ENCODE results near the gene XIRP1. TPM values are rescaled to one million over a fixed set of nuclear protein-coding genes. Genes with fewer than 3 reads are reported as not detected.

Gene XIRP1
- total and polyA plus RNA-seq, 7 donors = 0.25 to 1.2 (median 0.62) TPM; not detected in 3

DNA sequence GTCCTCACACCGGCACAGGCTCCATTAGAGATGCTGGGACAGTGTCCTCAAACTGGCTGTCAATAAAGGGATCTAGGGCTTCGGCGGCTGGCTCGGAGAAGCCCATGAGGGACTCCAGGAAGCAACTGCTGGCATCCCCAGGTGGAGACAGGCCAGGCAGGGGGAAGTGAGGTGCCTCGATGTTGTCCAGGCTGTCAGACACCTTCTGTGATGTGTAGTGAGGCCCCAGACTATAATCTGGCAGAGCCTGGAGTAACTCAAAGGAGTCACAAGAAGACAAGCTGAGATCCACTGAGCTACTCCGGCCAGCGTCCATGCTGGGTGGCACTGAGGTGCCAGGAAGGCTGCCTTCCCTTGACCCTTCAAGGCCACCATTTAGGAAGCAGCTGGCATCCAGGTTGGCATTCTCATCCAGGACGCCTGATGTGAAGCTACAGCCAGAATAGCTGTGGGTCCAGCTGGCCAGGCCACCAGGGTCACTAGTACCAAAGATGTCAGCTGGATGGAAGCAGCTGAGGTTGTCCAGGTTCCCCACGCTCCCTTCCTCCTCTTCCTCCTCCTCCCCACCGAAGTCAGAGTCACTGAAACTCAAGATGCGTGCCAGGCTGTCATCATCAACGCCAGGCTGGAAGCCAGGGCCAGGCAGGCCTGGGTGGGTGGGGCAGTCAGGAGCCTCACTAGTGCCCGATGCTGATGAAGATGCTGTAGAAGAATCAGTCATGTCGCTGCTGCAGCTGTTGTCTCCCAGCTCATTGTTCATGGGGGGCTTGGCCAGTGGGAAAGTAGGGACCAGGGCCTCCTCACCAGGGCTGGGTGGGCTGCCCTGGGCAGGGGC is 49.1 kb downstream of the XIRP1 start:
- Histone ChIP-seq H3K4me3 (no peak overlapping the region), H3K4me1 (peaks cover 0 to 72% (median 63%) of the 10 kb centered on the region in 4 donors), H3K27ac (peak overlapping the region in 1 of 4 donors; percentile 15), H3K27me3 (no peaks in the 10 kb centered on the region), H3K36me3 (peaks cover 27 to 66% (median 32%) of the 10 kb centered on the region in 4 donors), H3K9me3 (no peaks in the 10 kb centered on the region)
- TF ChIP-seq POLR2A (IDR thresholded peaks at IDR 0.05) (no peak), EP300 (IDR thresholded peaks at IDR 0.05) (no peak), POLR2AphosphoS5 (IDR thresholded peaks at IDR 0.05) (peak in 1 of 4 donors; percentile 4)
- TF ChIP-seq, protein P1, sequence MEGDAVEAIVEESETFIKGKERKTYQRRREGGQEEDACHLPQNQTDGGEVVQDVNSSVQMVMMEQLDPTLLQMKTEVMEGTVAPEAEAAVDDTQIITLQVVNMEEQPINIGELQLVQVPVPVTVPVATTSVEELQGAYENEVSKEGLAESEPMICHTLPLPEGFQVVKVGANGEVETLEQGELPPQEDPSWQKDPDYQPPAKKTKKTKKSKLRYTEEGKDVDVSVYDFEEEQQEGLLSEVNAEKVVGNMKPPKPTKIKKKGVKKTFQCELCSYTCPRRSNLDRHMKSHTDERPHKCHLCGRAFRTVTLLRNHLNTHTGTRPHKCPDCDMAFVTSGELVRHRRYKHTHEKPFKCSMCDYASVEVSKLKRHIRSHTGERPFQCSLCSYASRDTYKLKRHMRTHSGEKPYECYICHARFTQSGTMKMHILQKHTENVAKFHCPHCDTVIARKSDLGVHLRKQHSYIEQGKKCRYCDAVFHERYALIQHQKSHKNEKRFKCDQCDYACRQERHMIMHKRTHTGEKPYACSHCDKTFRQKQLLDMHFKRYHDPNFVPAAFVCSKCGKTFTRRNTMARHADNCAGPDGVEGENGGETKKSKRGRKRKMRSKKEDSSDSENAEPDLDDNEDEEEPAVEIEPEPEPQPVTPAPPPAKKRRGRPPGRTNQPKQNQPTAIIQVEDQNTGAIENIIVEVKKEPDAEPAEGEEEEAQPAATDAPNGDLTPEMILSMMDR (IDR thresholded peaks at IDR 0.05) = no peak
- 63 to 78% methylated on average over 14 of the region's 14 CpGs for WGBS, 2 donors
- intact Hi-C loops (cut with DNase I) = no loop called here
- DNase-seq = peak; percentile 62

DNA sequence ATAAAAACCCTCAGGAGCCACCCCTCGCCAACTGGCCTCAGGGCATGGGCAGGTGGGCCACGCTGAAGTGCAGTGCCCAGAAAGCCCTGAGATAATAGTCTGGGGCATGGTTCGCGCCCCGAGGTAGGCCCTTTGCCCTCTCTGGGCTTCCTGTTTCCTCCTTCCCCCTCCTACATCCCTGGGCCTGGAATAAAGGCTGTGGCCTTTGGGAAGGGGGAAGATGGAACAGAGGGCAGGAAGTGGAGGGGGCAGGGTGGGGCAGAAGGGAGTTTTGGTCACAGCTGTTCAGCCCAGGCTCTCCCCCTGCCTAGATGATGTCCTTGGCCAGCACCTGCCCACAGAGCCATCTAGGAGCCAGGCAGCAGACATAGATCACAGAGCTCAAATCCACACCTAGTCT is 50.3 kb downstream of the XIRP1 start:
- Histone ChIP-seq H3K4me3 (no peak overlapping the region), H3K9me3 (no peaks in the 10 kb centered on the region), H3K36me3 (peaks cover 27 to 69% (median 32%) of the 10 kb centered on the region in 4 donors), H3K4me1 (peaks cover 0 to 60% (median 51%) of the 10 kb centered on the region in 4 donors), H3K27ac (peak overlapping the region; percentile 40 to 68 (median 52)), H3K27me3 (no peaks in the 10 kb centered on the region)
- DNase-seq = peak; percentile 64
- WGBS, 2 donors = 12 to 60% methylated on average over 5 of the region's 5 CpGs
- TF ChIP-seq, protein P1 (IDR thresholded peaks at IDR 0.05) = no peak
- TF ChIP-seq POLR2A (IDR thresholded peaks at IDR 0.05) (peak in 1 of 2 donors; percentile 8), POLR2AphosphoS5 (IDR thresholded peaks at IDR 0.05) (peak in 2 of 4 donors; percentile 10 to 30)
- intact Hi-C loops (cut with DNase I) = no loop called here

DNA sequence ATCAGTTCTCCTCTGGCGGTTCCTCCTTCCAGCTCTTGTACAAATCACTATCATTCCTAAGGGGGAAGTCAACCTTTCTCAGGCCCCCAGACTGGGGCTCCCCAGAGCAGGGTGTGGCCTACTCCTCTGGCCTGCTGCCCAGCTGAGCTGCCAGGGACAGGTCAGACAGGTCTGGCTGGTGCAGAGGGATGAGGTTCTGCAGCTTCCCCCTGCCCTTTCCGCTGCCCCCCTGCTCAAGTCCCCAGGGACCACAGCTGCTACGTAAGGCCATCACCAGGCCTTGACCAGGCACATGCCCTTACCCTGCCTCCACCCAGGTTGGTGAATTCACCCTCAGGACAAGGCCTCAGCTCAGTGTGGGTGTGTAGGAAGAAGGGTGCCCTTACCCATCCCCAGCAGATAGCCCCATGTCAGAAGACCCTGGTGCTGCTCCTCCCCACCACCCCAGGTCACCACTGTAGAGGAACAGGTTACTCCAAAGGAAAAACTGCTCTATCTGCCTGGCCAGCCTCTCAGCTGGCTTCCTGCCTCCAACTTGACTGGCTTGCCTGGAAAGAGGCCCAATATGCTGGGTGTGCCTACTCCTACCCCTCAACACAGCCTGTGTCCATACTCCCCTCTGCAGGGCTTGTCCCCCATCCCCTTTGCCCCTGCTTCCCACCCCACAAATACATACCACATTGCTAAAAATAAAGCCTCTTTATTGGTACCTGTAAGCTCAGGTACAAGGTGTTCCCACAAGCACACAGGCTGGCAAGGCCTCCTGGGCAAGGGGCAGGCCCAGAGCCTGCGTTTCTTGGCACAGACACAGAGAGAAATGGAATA is 51.0 kb downstream of the XIRP1 start:
- Histone ChIP-seq H3K4me3 (no peak overlapping the region), H3K27ac (peak overlapping the region; percentile 35 to 68 (median 52)), H3K9me3 (no peaks in the 10 kb centered on the region), H3K27me3 (no peaks in the 10 kb centered on the region), H3K36me3 (peaks cover 27 to 67% (median 32%) of the 10 kb centered on the region in 4 donors), H3K4me1 (peaks cover 0 to 53% (median 44%) of the 10 kb centered on the region in 4 donors)
- TF ChIP-seq POLR2AphosphoS5 (IDR thresholded peaks at IDR 0.05) (peak in 1 of 4 donors; percentile 27), POLR2A (IDR thresholded peaks at IDR 0.05) (no peak)
- intact Hi-C loops (cut with DNase I) = no loop called here
- peak; percentile 72 for DNase-seq
- 11 to 50% methylated on average over 4 of the region's 4 CpGs for WGBS, 2 donors

DNA sequence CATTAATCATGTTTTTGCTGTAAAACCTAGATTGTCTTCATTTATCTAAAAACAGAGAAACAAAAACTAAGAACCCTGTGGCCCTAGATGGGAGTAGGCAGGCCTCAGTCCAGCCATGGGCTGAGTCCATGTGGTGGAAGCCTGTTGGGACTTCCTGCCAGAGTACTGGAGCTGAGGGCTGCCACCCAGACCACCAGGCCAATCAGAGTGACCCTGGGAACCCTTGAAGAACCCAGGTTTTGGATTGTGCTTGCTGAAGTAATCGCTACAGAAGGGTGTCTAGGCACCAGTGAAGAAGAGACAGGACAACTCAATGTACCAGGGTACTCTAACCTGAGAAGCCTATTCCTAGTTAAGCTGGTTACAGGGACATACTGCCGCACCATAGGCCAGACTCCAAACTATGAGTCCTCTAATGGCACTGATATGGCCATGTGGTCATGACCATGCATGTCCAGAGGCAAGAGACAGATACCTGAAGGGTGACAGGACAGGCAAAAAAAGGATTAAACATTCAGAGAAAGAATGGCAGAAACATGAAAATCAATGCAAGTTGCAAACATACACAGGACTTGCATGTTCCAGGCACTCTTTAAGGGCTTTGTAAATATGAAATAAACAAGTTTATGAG is 51.9 kb downstream of the XIRP1 start:
- Histone ChIP-seq H3K27ac (peak overlapping the region; percentile 35 to 68 (median 52)), H3K4me3 (no peak overlapping the region), H3K27me3 (no peaks in the 10 kb centered on the region), H3K4me1 (peaks cover 0 to 44% (median 35%) of the 10 kb centered on the region in 4 donors), H3K36me3 (peaks cover 27 to 58% (median 32%) of the 10 kb centered on the region in 4 donors), H3K9me3 (no peaks in the 10 kb centered on the region)
- DNase-seq = no peak
- intact Hi-C loops (cut with DNase I) = no loop called here
- TF ChIP-seq, protein P1 (IDR thresholded peaks at IDR 0.05) = no peak
- TF ChIP-seq POLR2AphosphoS5 (IDR thresholded peaks at IDR 0.05) (no peak), POLR2A (IDR thresholded peaks at IDR 0.05) (no peak), EP300 (IDR thresholded peaks at IDR 0.05) (no peak)
- 80 to 96% methylated on average over 2 of the region's 2 CpGs for WGBS, 2 donors
